ENCODE measurements around the gene CHMP2B. TPM values are rescaled to one million over a fixed set of nuclear protein-coding genes. Genes with fewer than 3 reads are reported as not detected.
"Not testable (repeated sequence)": the region's sequence is repeated elsewhere in the genome, so short reads cannot be mapped to it uniquely, and the experiment has no call there.

The CHMP2B gene
- total RNA-seq, 1 donor from 2014 or later = 26.6 TPM

GRCh38 chr3:87305031-87305430 lies 77.9 kb downstream of the CHMP2B start:
- intact Hi-C loops (cut with micrococcal nuclease) = not testable (repeated sequence)

Other genes with a start within 250 kb of the CHMP2B start
- gene VGLL3, start 236.2 kb upstream of the CHMP2B start, total RNA-seq = not detected in 2 replicates
- not detected in 2 replicates for gene POU1F1, start 49.3 kb downstream of the CHMP2B start, total RNA-seq